ENCODE measurements around the gene CSRP2.

CSRP2 gene

GRCh38 chr12:76863005-76863670 is 15.7 kb downstream of the CSRP2 start:
- no peak for DNase-seq (ENCODE audit: low read depth in 3 of 3)

GRCh38 chr12:76860256-76860655 is 18.6 kb downstream of the CSRP2 start:
- DNase-seq (ENCODE audit: low read depth in 3 of 3), result no peak

GRCh38 chr12:76859611-76860010 is 19.2 kb downstream of the CSRP2 start:
- no peak for DNase-seq (ENCODE audit: low read depth in 3 of 3)

GRCh38 chr12:76856018-76856644 is 22.7 kb downstream of the CSRP2 start:
- no peak for DNase-seq (ENCODE audit: low read depth in 3 of 3)

- DNase-seq (ENCODE audit: low read depth in 3 of 3), result no peak
Measured at GRCh38 chr12:76855271-76855670, 23.5 kb downstream of the CSRP2 start.

GRCh38 chr12:76852106-76852505 is 26.7 kb downstream of the CSRP2 start:
- DNase-seq (ENCODE audit: low read depth in 3 of 3), result no peak

- DNase-seq (ENCODE audit: low read depth in 3 of 3), result no peak
Measured at GRCh38 chr12:76848132-76848531, 30.7 kb downstream of the CSRP2 start.

- no peak for DNase-seq (ENCODE audit: low read depth in 3 of 3)
Measured at GRCh38 chr12:76847260-76847659, 31.6 kb downstream of the CSRP2 start.

- no peak for DNase-seq (ENCODE audit: low read depth in 3 of 3)
Measured at GRCh38 chr12:76836633-76837032, 42.2 kb downstream of the CSRP2 start.

GRCh38 chr12:76830436-76830835 is 48.4 kb downstream of the CSRP2 start:
- no peak for DNase-seq (ENCODE audit: low read depth in 3 of 3)

GRCh38 chr12:76820888-76821482 is 57.8 kb downstream of the CSRP2 start:
- DNase-seq (ENCODE audit: low read depth in 3 of 3), result no peak

GRCh38 chr12:76813972-76814371 is 64.8 kb downstream of the CSRP2 start:
- DNase-seq (ENCODE audit: low read depth in 3 of 3), result no peak

- DNase-seq (ENCODE audit: low read depth in 3 of 3), result no peak
Measured at GRCh38 chr12:76813265-76813664, 65.6 kb downstream of the CSRP2 start.

GRCh38 chr12:76811976-76812375 is 66.8 kb downstream of the CSRP2 start:
- DNase-seq (ENCODE audit: low read depth in 3 of 3), result no peak

- DNase-seq (ENCODE audit: low read depth in 3 of 3), result no peak
Measured at GRCh38 chr12:76810671-76811419, 68.0 kb downstream of the CSRP2 start.
